Activated T-helper 1 cell treated with Interleukin-2 at 50 U/mL for 16 hours (primary cell): ENCODE data around the gene IFT43.

Source experiments
- DNase-seq: peaks from one replicate; pipeline ENCODE4 v3.0.0-alpha.2; 2020; ENCODE audit warnings: low read depth

The IFT43 gene

DNA sequence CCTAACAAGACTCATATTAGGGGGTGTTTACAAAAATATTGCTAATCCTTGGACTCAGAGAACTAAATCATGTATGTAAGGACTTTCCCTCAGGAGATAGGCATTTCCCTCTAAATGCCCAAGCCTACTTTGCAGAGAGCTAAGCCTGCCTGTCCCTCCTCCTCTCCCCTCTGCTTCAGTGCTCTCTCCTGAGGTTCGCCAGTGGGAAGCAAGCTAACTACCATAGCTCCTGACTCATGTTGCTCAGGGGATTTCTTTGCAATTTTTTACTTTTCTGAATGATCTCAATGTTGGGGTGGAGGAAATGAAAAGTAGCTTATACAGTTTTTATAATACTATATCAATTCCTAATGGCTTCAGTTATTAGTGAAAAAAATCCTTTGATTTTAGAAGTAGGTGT is 29.6 kb downstream of the IFT43 start:
- DNase-seq: no peak

GRCh38 chr14:76015668-76016067 is 30.1 kb downstream of the IFT43 start:
- no peak for DNase-seq

DNA sequence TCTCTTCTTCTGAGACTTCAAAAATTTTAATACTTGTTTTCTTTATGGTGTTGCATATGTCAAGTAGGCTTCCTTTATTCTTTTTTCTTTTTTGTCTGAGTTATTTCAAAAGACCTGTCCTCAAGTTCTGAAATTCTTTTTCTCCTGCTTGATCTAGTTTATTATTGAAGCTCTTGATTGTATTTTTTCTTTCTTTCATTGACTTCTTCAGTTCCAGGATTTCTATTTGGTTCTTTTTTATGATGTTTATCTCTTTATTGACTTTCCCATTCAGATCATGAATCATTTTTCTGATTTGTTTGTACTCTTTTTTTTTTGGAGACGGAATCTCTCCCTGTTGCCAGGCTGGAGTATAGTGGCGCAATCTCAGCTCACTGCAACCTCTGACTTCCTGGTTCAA is 34.1 kb downstream of the IFT43 start:
- no peak for DNase-seq

GRCh38 chr14:76022991-76023390 is 37.4 kb downstream of the IFT43 start:
- no peak for DNase-seq

- DNase-seq: no peak
These were observed 38.2 kb downstream of the IFT43 start for GRCh38 chr14:76023757-76024156.

- no peak for DNase-seq
These were observed 38.8 kb downstream of the IFT43 start for GRCh38 chr14:76024211-76024907.

GRCh38 chr14:76034566-76034965 is 49.0 kb downstream of the IFT43 start:
- no peak for DNase-seq

GRCh38 chr14:76040704-76041103 is 55.1 kb downstream of the IFT43 start:
- no peak for DNase-seq

GRCh38 chr14:76045773-76046172 is 60.2 kb downstream of the IFT43 start:
- no peak for DNase-seq

GRCh38 chr14:76050250-76050649 is 64.7 kb downstream of the IFT43 start:
- DNase-seq: no peak

- no peak for DNase-seq
These were observed 65.3 kb downstream of the IFT43 start for GRCh38 chr14:76050797-76051392.

DNA sequence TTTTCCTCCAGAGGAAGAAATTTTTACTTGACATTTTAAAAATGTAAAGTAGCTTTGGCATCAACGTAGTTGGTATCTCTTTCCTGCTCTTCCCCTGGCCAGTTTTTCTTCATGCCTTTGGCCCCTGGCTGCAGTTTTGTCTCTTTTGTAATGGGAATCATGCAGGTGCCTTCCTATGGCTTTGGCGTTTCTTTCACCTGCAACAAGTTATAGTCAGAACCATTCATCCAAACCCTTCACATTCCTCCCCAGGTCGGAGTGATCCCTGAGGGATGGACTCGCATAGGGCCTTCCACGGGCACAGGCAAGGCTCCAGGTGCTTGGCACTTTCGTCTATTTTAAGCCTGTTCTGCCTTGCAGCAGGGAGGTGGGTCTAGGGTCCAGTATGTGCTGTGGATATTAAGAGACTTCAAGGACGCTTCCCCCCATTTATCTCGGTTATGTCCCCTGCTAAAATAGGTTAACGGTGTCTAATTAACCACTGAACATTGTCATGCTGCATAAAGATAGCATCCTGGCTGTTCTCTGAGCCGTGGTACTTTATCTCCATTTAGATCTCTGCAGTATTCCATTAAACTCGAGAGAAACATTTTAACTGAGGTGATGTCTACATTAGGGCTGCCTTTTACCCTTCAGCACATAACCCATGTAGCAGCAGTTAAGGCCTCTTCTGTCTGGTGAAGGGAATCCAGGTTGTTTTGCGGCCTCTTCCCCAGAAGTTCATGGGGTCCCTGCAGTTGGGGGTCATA is 66.3 kb downstream of the IFT43 start:
- no peak for DNase-seq

- no peak for DNase-seq
These were observed 68.2 kb downstream of the IFT43 start for GRCh38 chr14:76053572-76054355.

DNA sequence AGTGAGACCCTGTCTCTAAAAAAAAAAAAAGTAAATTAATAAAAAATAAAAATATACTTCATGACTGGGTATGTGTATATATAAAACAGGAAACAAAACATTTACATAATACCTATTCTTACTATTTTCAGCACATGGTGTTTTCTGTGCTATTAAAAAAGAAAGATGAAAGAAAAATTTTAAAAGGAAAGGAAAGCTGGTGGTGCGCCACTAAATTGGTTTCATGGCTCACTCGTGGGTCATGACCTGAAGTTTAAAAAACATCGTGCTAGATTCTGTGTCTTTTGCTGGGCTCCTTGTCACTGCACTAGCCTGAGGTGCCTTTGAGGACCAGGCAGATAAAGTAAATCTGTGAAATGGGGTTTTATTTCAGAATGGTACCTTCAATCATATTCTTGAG is 69.8 kb downstream of the IFT43 start:
- no peak for DNase-seq

GRCh38 chr14:76056128-76056527 is 70.6 kb downstream of the IFT43 start:
- DNase-seq: no peak

- no peak for DNase-seq
These were observed 72.4 kb downstream of the IFT43 start for GRCh38 chr14:76057914-76058313.

- no peak for DNase-seq
These were observed 77.8 kb downstream of the IFT43 start for GRCh38 chr14:76063327-76063726.

- DNase-seq: no peak
These were observed 80.0 kb downstream of the IFT43 start for GRCh38 chr14:76065519-76065918.

DNA sequence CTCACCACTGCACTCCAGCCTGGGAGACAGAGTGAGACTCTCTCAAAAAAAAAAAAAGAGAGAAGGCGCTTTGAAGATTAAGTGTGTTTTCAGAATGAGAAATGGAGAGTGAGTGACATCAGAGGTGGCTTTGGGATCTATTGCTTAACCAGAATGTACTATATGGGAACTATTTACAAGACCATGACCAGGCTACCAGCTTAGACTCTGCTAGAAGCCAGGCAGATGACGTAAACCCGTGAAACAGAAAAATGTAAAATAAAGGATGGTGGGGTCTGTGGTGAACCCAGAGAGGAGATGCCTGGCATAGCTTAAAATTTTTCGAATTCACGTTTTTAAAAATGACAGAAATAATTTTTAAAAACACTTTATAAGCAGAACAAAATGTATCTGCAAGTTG is 82.0 kb downstream of the IFT43 start:
- no peak for DNase-seq

- DNase-seq: no peak
These were observed 88.2 kb downstream of the IFT43 start for GRCh38 chr14:76073717-76074116.

- no peak for DNase-seq
These were observed 91.8 kb downstream of the IFT43 start for GRCh38 chr14:76077340-76077739.

DNA sequence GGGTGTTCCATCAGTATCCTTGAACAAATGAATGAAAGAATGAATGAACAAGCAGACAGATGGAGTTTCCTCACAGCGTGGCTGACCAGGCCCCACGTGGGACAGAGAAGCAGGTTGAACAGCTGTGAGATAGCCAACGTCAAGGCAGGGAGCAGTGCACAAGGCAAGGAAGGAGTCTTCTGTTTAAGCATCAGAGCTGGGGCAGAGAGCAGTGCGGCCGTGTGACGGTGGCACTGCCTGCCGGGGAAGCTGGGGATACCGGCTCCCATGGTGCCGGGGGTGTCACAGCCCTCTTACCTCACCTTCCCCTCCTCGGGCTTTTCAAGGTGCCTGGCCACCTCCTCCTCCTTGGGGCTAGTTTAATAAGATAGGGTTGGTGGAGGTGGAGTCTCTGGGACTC is 92.9 kb downstream of the IFT43 start:
- DNase-seq: no peak

DNA sequence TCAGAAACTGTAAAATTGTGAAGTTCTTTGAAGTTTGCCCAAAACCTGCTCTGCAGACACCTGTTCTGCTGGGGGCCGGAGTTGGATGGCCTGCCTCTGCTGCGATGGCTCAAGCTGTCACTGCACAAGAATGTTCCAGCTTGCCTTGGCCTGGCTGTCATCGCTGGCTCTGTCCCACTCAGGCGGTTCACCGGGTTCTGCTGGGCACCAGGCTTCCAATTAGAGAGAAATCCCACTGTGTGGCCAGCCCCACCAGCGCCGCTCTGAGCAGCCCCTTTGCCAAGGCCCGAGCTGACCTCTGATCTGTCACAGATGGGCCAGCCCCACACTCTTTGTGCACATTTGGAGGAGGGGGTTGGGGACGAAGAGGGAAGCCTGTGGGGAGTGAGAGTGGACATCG is 94.5 kb downstream of the IFT43 start:
- no peak for DNase-seq
